SK-N-MC (cell line): Measurements from ENCODE around the gene AASDH.

Experiments used
- EZH2 ChIP-seq: fragments of 200-600 bp; sonication (generic); IDR thresholded peaks from one replicate; pipeline ENCODE4 v1.6.1; 2017; ENCODE audit warnings: antibody characterized with exemption
- FOXP2 ChIP-seq: optimal IDR thresholded peaks from 2 replicates; pipeline ENCODE3; 2011; ENCODE audit warnings: mild to moderate bottlenecking, moderate library complexity; ENCODE audit not compliant: insufficient read depth; ENCODE audit errors: extremely low read length, control extremely low read depth
- POLR2AphosphoS5 ChIP-seq: IDR thresholded peaks from 2 replicates; pipeline ENCODE4 v1.6.1; 2012; ENCODE audit warnings: mild to moderate bottlenecking, low read depth, low read length, borderline replicate concordance

- no peak for TF ChIP-seq POLR2AphosphoS5
- no peak for TF ChIP-seq EZH2
- TF ChIP-seq FOXP2 = no peak
Observed at GRCh38 chr4:56293121-56293520, 94.2 kb downstream of the AASDH start.
